Measurements from ENCODE around the gene HOMEZ.

GRCh38 chr14:23321572-23322547 lies 35.9 kb upstream of the HOMEZ start:
- TF ChIP-seq CTCF (IDR thresholded peaks at IDR 0.05) (no peak), POLR2AphosphoS5 (IDR thresholded peaks at IDR 0.05; ENCODE audit: low read depth, low read length) (no peak), TCF7L2 (IDR thresholded peaks at IDR 0.05; ENCODE audit: low read depth, low read length) (no peak), SIN3A (IDR thresholded peaks at IDR 0.05; ENCODE audit: borderline replicate concordance, insufficient read depth, low read depth, low read length) (no peak)
- TF ChIP-seq, protein P1, sequence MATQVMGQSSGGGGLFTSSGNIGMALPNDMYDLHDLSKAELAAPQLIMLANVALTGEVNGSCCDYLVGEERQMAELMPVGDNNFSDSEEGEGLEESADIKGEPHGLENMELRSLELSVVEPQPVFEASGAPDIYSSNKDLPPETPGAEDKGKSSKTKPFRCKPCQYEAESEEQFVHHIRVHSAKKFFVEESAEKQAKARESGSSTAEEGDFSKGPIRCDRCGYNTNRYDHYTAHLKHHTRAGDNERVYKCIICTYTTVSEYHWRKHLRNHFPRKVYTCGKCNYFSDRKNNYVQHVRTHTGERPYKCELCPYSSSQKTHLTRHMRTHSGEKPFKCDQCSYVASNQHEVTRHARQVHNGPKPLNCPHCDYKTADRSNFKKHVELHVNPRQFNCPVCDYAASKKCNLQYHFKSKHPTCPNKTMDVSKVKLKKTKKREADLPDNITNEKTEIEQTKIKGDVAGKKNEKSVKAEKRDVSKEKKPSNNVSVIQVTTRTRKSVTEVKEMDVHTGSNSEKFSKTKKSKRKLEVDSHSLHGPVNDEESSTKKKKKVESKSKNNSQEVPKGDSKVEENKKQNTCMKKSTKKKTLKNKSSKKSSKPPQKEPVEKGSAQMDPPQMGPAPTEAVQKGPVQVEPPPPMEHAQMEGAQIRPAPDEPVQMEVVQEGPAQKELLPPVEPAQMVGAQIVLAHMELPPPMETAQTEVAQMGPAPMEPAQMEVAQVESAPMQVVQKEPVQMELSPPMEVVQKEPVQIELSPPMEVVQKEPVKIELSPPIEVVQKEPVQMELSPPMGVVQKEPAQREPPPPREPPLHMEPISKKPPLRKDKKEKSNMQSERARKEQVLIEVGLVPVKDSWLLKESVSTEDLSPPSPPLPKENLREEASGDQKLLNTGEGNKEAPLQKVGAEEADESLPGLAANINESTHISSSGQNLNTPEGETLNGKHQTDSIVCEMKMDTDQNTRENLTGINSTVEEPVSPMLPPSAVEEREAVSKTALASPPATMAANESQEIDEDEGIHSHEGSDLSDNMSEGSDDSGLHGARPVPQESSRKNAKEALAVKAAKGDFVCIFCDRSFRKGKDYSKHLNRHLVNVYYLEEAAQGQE (IDR thresholded peaks at IDR 0.05; ENCODE audit: insufficient read depth in 1 of 2, low read depth in 2 of 2, low read length in 1 of 2): no peak
